Liver (tissue), 9 donors: ENCODE data around the gene IFNG. TPM values are rescaled to one million over a fixed set of nuclear protein-coding genes. Genes with fewer than 3 reads are reported as not detected.

Source experiments
- DNase-seq: peaks from one replicate; pipeline ENCODE4 v3.0.0-alpha.2; 2017; ENCODE audit warnings: low spot score
- H3K27ac ChIP-seq, 2 donors: one replicate each; pipeline ENCODE4 v1.7.0; 2013; ENCODE audit warnings: inconsistent platforms in 2 of 2, low read length in 2 of 2, control low read depth in 1 of 2, low read depth in 1 of 2, mild to moderate bottlenecking in 1 of 2
- H3K27me3 ChIP-seq, 4 donors: one replicate each; pipeline versions ENCODE4 v1.6.1 to v1.7.0; 2013; ENCODE audit warnings: low read length in 3 of 4, inconsistent platforms in 1 of 4, mild to moderate bottlenecking in 1 of 4, moderate library complexity in 1 of 4; ENCODE audit not compliant: control insufficient read depth in 4 of 4, insufficient read depth in 4 of 4
- H3K36me3 ChIP-seq, 4 donors: one replicate each; pipeline versions ENCODE4 v1.6.1 to v1.7.0; 2013; ENCODE audit warnings: low read length in 3 of 4, mild to moderate bottlenecking in 3 of 4, low read depth in 1 of 4, moderate library complexity in 1 of 4; ENCODE audit not compliant: control insufficient read depth in 4 of 4, insufficient read depth in 3 of 4
- H3K4me1 ChIP-seq, 4 donors: one replicate each; pipeline versions ENCODE4 v1.6.1 to v1.7.0; 2013; ENCODE audit warnings: low read length in 3 of 4, mild to moderate bottlenecking in 3 of 4, moderate library complexity in 1 of 4; ENCODE audit not compliant: control insufficient read depth in 4 of 4, insufficient read depth in 4 of 4
- H3K4me3 ChIP-seq, 3 donors: one replicate each; pipeline versions ENCODE4 v1.6.1 to v1.7.0; 2013; ENCODE audit warnings: low read length in 3 of 3, control low read depth in 1 of 3, low read depth in 1 of 3, mild to moderate bottlenecking in 1 of 3
- H3K9ac ChIP-seq, 2 donors: one replicate each; pipeline ENCODE4 v1.7.0; 2013; ENCODE audit warnings: low read length in 2 of 2, mild to moderate bottlenecking in 2 of 2, moderate library complexity in 2 of 2, control low read depth in 1 of 2, low read depth in 1 of 2
- H3K9me3 ChIP-seq, 4 donors: one replicate each; pipeline versions ENCODE4 v1.6.1 to v1.7.0; 2013; ENCODE audit warnings: low read length in 3 of 4; ENCODE audit not compliant: control insufficient read depth in 4 of 4
- ATF3 ChIP-seq: IDR thresholded peaks from 2 replicates; pipeline ENCODE4 v1.6.1; 2016; ENCODE audit warnings: antibody characterized with exemption
- CTCF ChIP-seq: fragments of 150-350 bp; IDR thresholded peaks from 2 replicates; pipeline ENCODE4 v1.5.1; 2017; ENCODE audit warnings: improper control_type of control experiment, low read depth, low read length; ENCODE audit not compliant: missing input control
- EGR1 ChIP-seq, 2 donors: IDR thresholded peaks; 2 replicates each; pipeline ENCODE4 v1.6.1; 2016 to 2018; ENCODE audit warnings: antibody characterized with exemption in 2 of 2, low read depth in 2 of 2
- FOXA1 ChIP-seq: IDR thresholded peaks from 2 replicates; pipeline ENCODE4 v1.6.1; 2016; ENCODE audit warnings: antibody characterized with exemption
- FOXA2 ChIP-seq: IDR thresholded peaks from 2 replicates; pipeline ENCODE4 v1.6.1; 2016; ENCODE audit warnings: antibody characterized with exemption
- GABPA ChIP-seq, 2 donors: IDR thresholded peaks in 1 of 2; conservative IDR thresholded peaks in 1 of 2; 2 replicates each; pipeline ENCODE4 v1.6.1; 2016; ENCODE audit warnings: antibody characterized with exemption in 2 of 2, mild to moderate bottlenecking in 1 of 2, moderate library complexity in 1 of 2
- HNF4A ChIP-seq, 2 donors: conservative IDR thresholded peaks; 2 replicates each; pipeline ENCODE4 v1.6.1; 2016; ENCODE audit warnings: antibody characterized with exemption in 2 of 2, mild to moderate bottlenecking in 2 of 2
- HNF4G ChIP-seq: IDR thresholded peaks from 2 replicates; pipeline ENCODE4 v1.6.1; 2016; ENCODE audit warnings: antibody characterized with exemption
- JUND ChIP-seq, 2 donors: IDR thresholded peaks; 2 replicates each; pipeline ENCODE4 v1.6.1; 2016; ENCODE audit warnings: antibody characterized with exemption in 2 of 2
- MAX ChIP-seq: IDR thresholded peaks from 2 replicates; pipeline ENCODE4 v1.6.1; 2016; ENCODE audit warnings: antibody characterized with exemption
- NR2F2 ChIP-seq: IDR thresholded peaks from 2 replicates; pipeline ENCODE4 v1.6.1; 2016; ENCODE audit warnings: antibody characterized with exemption
- RAD21 ChIP-seq, 2 donors: IDR thresholded peaks; 2 replicates each; pipeline ENCODE4 v1.6.1; 2016; ENCODE audit warnings: antibody characterized with exemption in 2 of 2, mild to moderate bottlenecking in 2 of 2
- REST ChIP-seq: IDR thresholded peaks from 2 replicates; pipeline ENCODE4 v1.6.1; 2016; ENCODE audit warnings: antibody characterized with exemption, mild to moderate bottlenecking
- RXRA ChIP-seq, 2 donors: IDR thresholded peaks; 2 replicates each; pipeline ENCODE4 v1.6.1; 2017 to 2018; ENCODE audit warnings: antibody characterized with exemption in 2 of 2, mild to moderate bottlenecking in 1 of 2
- SP1 ChIP-seq: IDR thresholded peaks from 2 replicates; pipeline ENCODE4 v1.6.1; 2018; ENCODE audit warnings: antibody characterized with exemption, mild to moderate bottlenecking
- TAF1 ChIP-seq: conservative IDR thresholded peaks from 2 replicates; pipeline ENCODE4 v1.6.1; 2016; ENCODE audit warnings: antibody characterized with exemption, mild to moderate bottlenecking
- YY1 ChIP-seq: IDR thresholded peaks from 2 replicates; pipeline ENCODE4 v1.6.1; 2016; ENCODE audit warnings: antibody characterized with exemption, mild to moderate bottlenecking
- ZBTB33 ChIP-seq: IDR thresholded peaks from 2 replicates; pipeline ENCODE4 v1.6.1; 2016; ENCODE audit warnings: antibody characterized with exemption
- polyA plus RNA-seq, 2 donors: library from polyadenylated mRNA; stranded (reverse) in 1 of 2; unstranded in 1 of 2; fragments of 200-250 nt in 1 of 2; fragments of >200 nt in 1 of 2; fragmentation: Nextera tagmentation in 1 of 2; extraction: Ambion mirVana in 1 of 2; gene quantifications; one replicate each; pipeline versions ENCODE4 v1.2.1 to v1.2.3, GENCODE V29; 2013 to 2015
- total RNA-seq, 2 donors: library from RNA; depleted of rRNA; stranded (reverse); fragments of >200 nt; gene quantifications; one replicate each; pipeline ENCODE4 v1.2.3, GENCODE V29; 2014
- donor health status: healthy.
- donor health status: healthy.
- donor health status: healthy.
- donor health status: healthy.
- donor health status: healthy.

IFNG gene
- total and polyA plus RNA-seq, 4 donors, result 0.08 TPM; not detected in 3

GRCh38 chr12:68177562-68177961 is 18.0 kb upstream of the IFNG start (continued):
- TF ChIP-seq CTCF (no peak), TAF1 (no peak), JUND (IDR thresholded peaks at IDR 0.05) (no peak), GABPA (IDR thresholded peaks at IDR 0.05 in 1 of 2, conservative IDR thresholded peaks at IDR 0.05 in 1 of 2) (no peak), NR2F2 (no peak)

- Histone ChIP-seq H3K9ac (no peak overlapping the region), H3K27ac (no peak overlapping the region), H3K9me3 (peaks cover 0 to 4% (median 0%) of the 10 kb centered on the region in 4 donors), H3K27me3 (peaks cover 0 to 5% (median 0%) of the 10 kb centered on the region in 4 donors), H3K4me1 (no peaks in the 10 kb centered on the region), H3K36me3 (no peaks in the 10 kb centered on the region), H3K4me3 (no peak overlapping the region)
- no peak for TF ChIP-seq FOXA1
- no peak for TF ChIP-seq HNF4A (conservative IDR thresholded peaks at IDR 0.05)
- TF ChIP-seq EGR1 (IDR thresholded peaks at IDR 0.05; ENCODE audit: low read depth in 2 of 2), result no peak
- TF ChIP-seq REST, result no peak
- no peak for TF ChIP-seq RXRA (IDR thresholded peaks at IDR 0.05)
- TF ChIP-seq JUND (IDR thresholded peaks at IDR 0.05), result no peak
- no peak for TF ChIP-seq RAD21 (IDR thresholded peaks at IDR 0.05)
- TF ChIP-seq ATF3, result no peak
- no peak for TF ChIP-seq CTCF
- no peak for TF ChIP-seq SP1
- no peak for TF ChIP-seq ZBTB33
- TF ChIP-seq NR2F2, result no peak
- TF ChIP-seq MAX, result no peak
- no peak for TF ChIP-seq HNF4G
- TF ChIP-seq TAF1, result no peak
- no peak for TF ChIP-seq YY1
- no peak for TF ChIP-seq FOXA2
- no peak for TF ChIP-seq GABPA (IDR thresholded peaks at IDR 0.05 in 1 of 2, conservative IDR thresholded peaks at IDR 0.05 in 1 of 2)
- DNase-seq, result no peak
These were observed 16.7 kb upstream of the IFNG start for GRCh38 chr12:68176257-68176656.
